Bronchial epithelial cell (primary cell): ENCODE data around the gene PKNOX2. TPM values are rescaled to one million over a fixed set of nuclear protein-coding genes. Genes with fewer than 3 reads are reported as not detected.

Experiments used
- DNase-seq: peaks from one replicate; pipeline ENCODE4 v3.0.0-alpha.2; 2010; ENCODE audit warnings: low read depth
- FAIRE-seq: peaks from 2 replicates; lab custom pipeline; 2011; peaks lifted over from hg19 to GRCh38; lab: Jason Lieb, UNC
- H3K27me3 ChIP-seq: 2 replicates; pipeline ENCODE4 v1.5.1; 2011; ENCODE audit warnings: low read length; ENCODE audit not compliant: control insufficient read depth, insufficient read depth
- H3K36me3 ChIP-seq: 2 replicates; pipeline ENCODE4 v1.5.1; 2011; ENCODE audit warnings: low read length; ENCODE audit not compliant: control insufficient read depth, insufficient read depth
- H3K4me3 ChIP-seq: 2 replicates; pipeline ENCODE4 v1.5.1; 2011; ENCODE audit warnings: mild to moderate bottlenecking, low read depth, low read length, control low read depth
- CTCF ChIP-seq: IDR thresholded peaks from 2 replicates; pipeline ENCODE4 v1.5.1; 2011; ENCODE audit warnings: mild to moderate bottlenecking, moderate library complexity, low read length, control low read depth, inconsistent platforms; ENCODE audit not compliant: insufficient read depth, severe bottlenecking
- total RNA-seq: library from RNA; depleted of rRNA; stranded (reverse); fragments of >200 nt; gene quantifications from 2 replicates; pipeline ENCODE4 v1.2.1, GENCODE V29; 2014

PKNOX2 gene
- total RNA-seq, 1 donor from 2014 or later, result not detected

- H3K36me3 ChIP-seq, result no peaks in the 10 kb centered on the region
- TF ChIP-seq CTCF, result no peak
- H3K27me3 ChIP-seq, result peaks cover 14% of the 10 kb centered on the region
- H3K4me3 ChIP-seq, result no peak overlapping the region
- DNase-seq, result no peak
- no peak for FAIRE-seq
Observed at GRCh38 chr11:125167292-125167953, 2.9 kb downstream of the PKNOX2 start.

- TF ChIP-seq CTCF, result no peak
- FAIRE-seq (no peak), DNase-seq (no peak)
- H3K27me3 ChIP-seq, result peaks cover 14% of the 10 kb centered on the region
- H3K4me3 ChIP-seq, result no peak overlapping the region
- no peaks in the 10 kb centered on the region for H3K36me3 ChIP-seq
Observed at GRCh38 chr11:125167954-125168835, 3.6 kb downstream of the PKNOX2 start.

- DNase-seq (no peak), FAIRE-seq (no peak)
- H3K4me3 ChIP-seq, result no peak overlapping the region
- no peak for TF ChIP-seq CTCF
- no peaks in the 10 kb centered on the region for H3K36me3 ChIP-seq
- H3K27me3 ChIP-seq, result peaks cover 10% of the 10 kb centered on the region
Observed at GRCh38 chr11:125168918-125169456, 4.4 kb downstream of the PKNOX2 start.

- no peak for TF ChIP-seq CTCF
- no peak for FAIRE-seq
- no peak overlapping the region for H3K4me3 ChIP-seq
Observed at GRCh38 chr11:125170001-125170509, 5.5 kb downstream of the PKNOX2 start.

GRCh38 chr11:125170510-125171031 is 6.0 kb downstream of the PKNOX2 start:
- DNase-seq (no peak), FAIRE-seq (no peak)
- Histone ChIP-seq H3K36me3 (no peaks in the 10 kb centered on the region), H3K27me3 (peaks cover 8% of the 10 kb centered on the region), H3K4me3 (no peak overlapping the region)
- no peak for TF ChIP-seq CTCF

More at GRCh38 chr11:125170001-125170509, 5.5 kb downstream of the PKNOX2 start:
- Histone ChIP-seq H3K27me3 (peaks cover 10% of the 10 kb centered on the region), H3K36me3 (no peaks in the 10 kb centered on the region)
- DNase-seq, result no peak
